ENCODE measurements around the gene RAX2.

Gene RAX2

DNA sequence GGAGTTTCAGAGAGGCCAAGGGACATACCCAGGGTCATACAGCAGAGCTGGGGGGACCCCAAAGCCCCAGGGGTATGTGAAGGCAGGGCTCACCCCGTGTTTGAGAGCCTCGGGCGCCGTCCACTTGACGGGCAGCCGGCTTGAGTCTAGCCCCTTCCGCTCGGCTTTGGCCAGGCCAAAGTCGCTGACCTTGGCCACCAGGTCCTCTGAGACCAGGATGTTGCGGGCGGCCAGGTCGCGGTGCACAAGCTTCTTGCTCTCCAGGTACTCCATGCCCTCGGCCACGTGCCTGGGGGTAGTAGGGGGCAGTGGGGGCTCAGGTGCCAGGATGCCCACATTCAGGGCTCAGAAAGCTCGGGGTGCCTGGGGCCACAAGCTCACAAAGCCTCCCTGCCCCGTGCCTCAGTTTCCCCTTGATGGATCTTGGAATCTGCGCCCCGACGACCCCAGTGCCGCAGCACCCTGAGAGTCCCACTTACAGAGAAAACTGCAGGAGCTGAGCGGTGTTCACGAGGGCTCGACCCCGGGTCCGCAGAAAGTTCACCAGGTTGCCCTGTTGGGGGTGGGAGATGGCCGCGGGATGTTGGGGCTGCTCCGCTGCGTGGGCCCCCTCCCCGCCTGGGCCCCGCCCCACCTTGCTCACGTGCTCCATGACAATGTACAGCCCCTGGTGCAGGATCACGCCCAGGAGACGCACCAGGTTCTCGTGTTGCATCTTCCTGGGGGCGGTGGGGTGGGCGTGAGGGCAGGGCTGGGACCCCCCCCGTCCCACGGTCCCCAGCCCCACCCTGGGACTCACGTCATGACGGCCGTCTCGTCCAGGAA lies 7.1 kb upstream of the RAX2 start:
- CTCF ChIA-PET = interaction anchor here (0.5 to 0.6 kb wide), 2 partner anchors 368 to 454 kb away, joined by 4 to 5 read pairs; no protein-coding TSS in a partner anchor
- POLR2A ChIA-PET (ENCODE audit: low non-redundant PET) = no interaction called here
- no peak overlapping the region for H3K27ac ChIP-seq
- TF ChIP-seq CTCF (conservative IDR thresholded peaks at IDR 0.05; ENCODE audit: low read depth) = no peak
- DNase-seq (ENCODE audit: low spot score) = no peak

GRCh38 chr19:3778104-3778867 lies 6.3 kb upstream of the RAX2 start:
- ChIA-PET CTCF (no interaction called here), POLR2A (ENCODE audit: low non-redundant PET) (no interaction called here)
- TF ChIP-seq CTCF (conservative IDR thresholded peaks at IDR 0.05; ENCODE audit: low read depth) = no peak

DNA sequence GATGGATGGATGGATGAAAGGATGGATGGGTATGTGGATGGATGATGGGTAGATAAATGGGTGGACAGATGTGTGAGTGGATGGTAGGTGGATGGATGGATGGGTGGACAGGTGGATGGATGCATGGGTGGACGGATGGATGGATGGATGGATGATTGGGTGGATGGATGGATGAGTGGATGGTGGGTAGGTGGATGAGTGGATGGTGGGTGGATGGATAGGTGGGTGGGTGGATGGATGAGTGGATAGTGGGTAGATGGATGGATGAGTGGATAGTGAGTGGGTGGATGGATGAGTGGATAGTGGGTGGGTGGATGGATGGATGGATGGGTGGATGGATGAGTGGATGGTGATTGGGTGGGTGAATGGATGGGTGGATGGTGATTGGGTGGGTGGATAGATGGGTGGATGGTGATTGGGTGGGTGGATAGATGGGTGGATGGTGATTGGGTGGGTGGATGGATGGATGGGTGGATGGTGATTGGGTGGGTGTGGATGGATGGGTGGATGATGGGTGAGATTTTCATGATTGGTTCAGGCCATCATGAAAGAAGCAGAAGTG lies 4.5 kb upstream of the RAX2 start:
- DNase-seq (ENCODE audit: low spot score) = no peak
- no peak for TF ChIP-seq CTCF (conservative IDR thresholded peaks at IDR 0.05; ENCODE audit: low read depth)
- ChIA-PET POLR2A (ENCODE audit: low non-redundant PET) (no interaction called here), CTCF (no interaction called here)
- no peak overlapping the region for H3K27ac ChIP-seq

More at GRCh38 chr19:3778104-3778867, 6.3 kb upstream of the RAX2 start:
- no peak for DNase-seq (ENCODE audit: low spot score)
- H3K27ac ChIP-seq = no peak overlapping the region

DNA sequence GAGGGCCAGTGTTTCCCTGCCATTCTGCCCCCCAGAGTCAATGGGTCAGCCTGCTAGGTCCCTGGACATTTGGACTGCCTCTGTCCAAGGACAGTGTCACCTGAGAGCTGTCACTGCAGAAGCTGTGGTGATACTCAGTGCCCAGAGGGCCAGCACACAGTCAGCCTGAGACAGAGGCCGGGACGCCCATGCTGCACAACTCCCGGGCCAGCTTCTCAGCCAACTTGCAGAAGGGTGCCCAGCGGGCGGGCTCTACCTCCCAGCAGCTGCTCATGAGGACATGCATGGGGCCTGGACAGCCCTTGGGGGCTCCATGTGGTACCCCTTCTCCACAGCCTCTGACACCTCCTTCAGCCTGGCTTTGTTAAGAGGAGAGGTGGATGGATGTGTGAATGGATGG lies 3.8 kb upstream of the RAX2 start:
- H3K27ac ChIP-seq = no peak overlapping the region
- no peak for DNase-seq (ENCODE audit: low spot score)
- TF ChIP-seq CTCF (conservative IDR thresholded peaks at IDR 0.05; ENCODE audit: low read depth) = no peak
- POLR2A ChIA-PET (ENCODE audit: low non-redundant PET) = no interaction called here
- CTCF ChIA-PET = no interaction called here

GRCh38 chr19:3775374-3775711 lies 3.3 kb upstream of the RAX2 start:
- no peak for TF ChIP-seq CTCF (conservative IDR thresholded peaks at IDR 0.05; ENCODE audit: low read depth)
- CTCF ChIA-PET = no interaction called here
- no peak overlapping the region for H3K27ac ChIP-seq
- POLR2A ChIA-PET (ENCODE audit: low non-redundant PET) = no interaction called here
- DNase-seq (ENCODE audit: low spot score) = no peak

GRCh38 chr19:3774621-3775373 lies 2.8 kb upstream of the RAX2 start:
- no peak overlapping the region for H3K27ac ChIP-seq
- TF ChIP-seq CTCF (conservative IDR thresholded peaks at IDR 0.05; ENCODE audit: low read depth) = no peak
- CTCF ChIA-PET = no interaction called here
- DNase-seq (ENCODE audit: low spot score) = no peak
- POLR2A ChIA-PET (ENCODE audit: low non-redundant PET) = no interaction called here
